SK-N-SH treated with all-trans-retinoic acid at 6 μM for 48 hours (cell line): ENCODE measurements around the gene TJP3.

ENCODE experiments used
- ATAC-seq: fragments of 200-7000 bp; cut with Tn5 transposase; 3 replicates; pipeline ENCODE4 v1.9.1; 2020; ENCODE audit warnings: mild to moderate bottlenecking, moderate library complexity
- ARNTL ChIP-seq: fragments of 450-650 bp; formaldehyde crosslinking; IDR thresholded peaks from 2 replicates; pipeline ENCODE4 v1.5.0; 2020; ENCODE audit warnings: low read depth, mild to moderate bottlenecking, moderate library complexity, borderline replicate concordance
- BACH2 ChIP-seq: fragments of 250-450 bp; sonication (Bioruptor Pico); IDR thresholded peaks from 2 replicates; pipeline ENCODE4 v1.9.0; 2021; ENCODE audit warnings: mild to moderate bottlenecking, borderline replicate concordance
- CSDC2 ChIP-seq: fragments of 250-450 bp; sonication (Bioruptor Pico); IDR thresholded peaks from 2 replicates; pipeline ENCODE4 v1.5.0; 2020; ENCODE audit warnings: mild to moderate bottlenecking, moderate library complexity
- ESRRG ChIP-seq: fragments of 250-450 bp; sonication (Bioruptor Pico); IDR thresholded peaks from 2 replicates; pipeline ENCODE4 v1.6.1; 2021; ENCODE audit warnings: mild to moderate bottlenecking
- GLIS3 ChIP-seq: fragments of 250-450 bp; sonication (Bioruptor Pico); IDR thresholded peaks from 2 replicates; pipeline ENCODE4 v1.5.0; 2020; ENCODE audit warnings: mild to moderate bottlenecking, moderate library complexity
- OSR1 ChIP-seq: fragments of 250-450 bp; sonication (Bioruptor Pico); IDR thresholded peaks from 2 replicates; pipeline ENCODE4 v1.8.0; 2022; ENCODE audit warnings: moderate library complexity, mild to moderate bottlenecking, inconsistent platforms
- PPARA ChIP-seq: fragments of 250-450 bp; sonication (Bioruptor Pico); IDR thresholded peaks from 2 replicates; pipeline ENCODE4 v1.5.0; 2020; ENCODE audit warnings: mild to moderate bottlenecking, borderline replicate concordance
- RARB ChIP-seq: fragments of 250-450 bp; sonication (Bioruptor Pico); IDR thresholded peaks from 2 replicates; pipeline ENCODE4 v1.8.0; 2021; ENCODE audit warnings: mild to moderate bottlenecking, moderate library complexity
- SNAI2 ChIP-seq: fragments of 250-450 bp; sonication (Bioruptor Pico); IDR thresholded peaks from 2 replicates; pipeline ENCODE4 v1.5.0; 2020; ENCODE audit warnings: mild to moderate bottlenecking, moderate library complexity
- TCF4 ChIP-seq: fragments of 250-450 bp; sonication (Bioruptor Pico); IDR thresholded peaks from 2 replicates; pipeline ENCODE4 v1.8.0; 2021; ENCODE audit warnings: mild to moderate bottlenecking, moderate library complexity, borderline replicate concordance
- TOX ChIP-seq: fragments of 250-450 bp; sonication (Bioruptor Pico); IDR thresholded peaks from 2 replicates; pipeline ENCODE4 v1.8.0; 2021; ENCODE audit warnings: mild to moderate bottlenecking, moderate library complexity, borderline replicate concordance
- ZC3H10 ChIP-seq: fragments of 250-450 bp; sonication (Bioruptor Pico); IDR thresholded peaks from 2 replicates; pipeline ENCODE4 v1.5.1; 2021; ENCODE audit warnings: mild to moderate bottlenecking, moderate library complexity
- ZFP3 ChIP-seq: fragments of 250-450 bp; sonication (Bioruptor Pico); IDR thresholded peaks from 2 replicates; pipeline ENCODE4 v1.5.0; 2020; ENCODE audit warnings: mild to moderate bottlenecking, moderate library complexity
- ZFP30 ChIP-seq: fragments of 450-650 bp; formaldehyde crosslinking; IDR thresholded peaks from 2 replicates; pipeline ENCODE4 v1.5.0; 2022; ENCODE audit warnings: mild to moderate bottlenecking, moderate library complexity
- ZNF70 ChIP-seq: fragments of 450-650 bp; formaldehyde crosslinking; IDR thresholded peaks from 2 replicates; pipeline ENCODE4 v1.5.0; 2020; ENCODE audit warnings: mild to moderate bottlenecking, moderate library complexity
- ZNF8 ChIP-seq: fragments of 450-650 bp; formaldehyde crosslinking; IDR thresholded peaks from 2 replicates; pipeline ENCODE4 v1.5.0; 2020; ENCODE audit warnings: mild to moderate bottlenecking, moderate library complexity
- TF ChIP-seq, protein P1 (sequence below): fragments of 250-450 bp; sonication (Bioruptor Pico); IDR thresholded peaks from 2 replicates; pipeline ENCODE4 v1.5.1; 2020; ENCODE audit warnings: low read depth, mild to moderate bottlenecking, moderate library complexity
- TF ChIP-seq, protein P2 (sequence below): fragments of 250-450 bp; sonication (Bioruptor Pico); IDR thresholded peaks from 2 replicates; pipeline ENCODE4 v1.5.1; 2021; ENCODE audit warnings: mild to moderate bottlenecking, moderate library complexity
- TF ChIP-seq, protein P3 (sequence below): fragments of 250-450 bp; sonication (Bioruptor Pico); IDR thresholded peaks from 2 replicates; pipeline ENCODE4 v1.5.0; 2020; ENCODE audit warnings: mild to moderate bottlenecking, moderate library complexity
- TF ChIP-seq, protein P4 (sequence below): fragments of 250-450 bp; sonication (Bioruptor Pico); IDR thresholded peaks from 2 replicates; pipeline ENCODE4 v1.8.0; 2020; ENCODE audit warnings: mild to moderate bottlenecking, moderate library complexity, borderline replicate concordance
- TF ChIP-seq, protein P5 (sequence below): fragments of 250-450 bp; sonication (Bioruptor Pico); IDR thresholded peaks from 2 replicates; pipeline ENCODE4 v1.8.0; 2021; ENCODE audit warnings: low read depth, mild to moderate bottlenecking, moderate library complexity, borderline replicate concordance

The TJP3 gene

DNA sequence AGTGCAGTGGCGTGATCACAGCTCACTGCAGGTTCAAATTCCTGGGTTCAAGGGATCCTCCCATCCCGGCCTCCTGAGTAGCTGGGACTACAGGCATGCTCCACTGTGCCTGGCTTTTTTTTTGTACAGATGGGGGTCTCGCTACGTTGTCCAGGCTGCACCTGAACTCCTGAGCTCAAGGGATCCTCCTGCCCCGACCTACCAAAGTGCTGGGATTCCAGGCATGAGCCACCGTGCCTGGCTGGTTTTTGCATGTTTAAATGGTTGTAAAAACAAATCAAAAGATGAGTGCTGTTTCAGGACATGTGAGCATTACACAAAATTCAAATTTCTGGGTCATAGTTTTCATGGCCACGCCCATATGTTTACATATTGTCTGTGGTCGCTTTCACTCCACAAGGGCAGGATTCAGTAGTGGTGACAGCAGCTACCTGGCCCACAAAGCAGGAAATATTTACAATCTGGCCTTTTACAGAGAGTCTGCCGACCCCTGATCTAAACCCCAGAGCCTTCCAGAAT is 72.7 kb downstream of the TJP3 start (continued):
- TF ChIP-seq, protein P1, sequence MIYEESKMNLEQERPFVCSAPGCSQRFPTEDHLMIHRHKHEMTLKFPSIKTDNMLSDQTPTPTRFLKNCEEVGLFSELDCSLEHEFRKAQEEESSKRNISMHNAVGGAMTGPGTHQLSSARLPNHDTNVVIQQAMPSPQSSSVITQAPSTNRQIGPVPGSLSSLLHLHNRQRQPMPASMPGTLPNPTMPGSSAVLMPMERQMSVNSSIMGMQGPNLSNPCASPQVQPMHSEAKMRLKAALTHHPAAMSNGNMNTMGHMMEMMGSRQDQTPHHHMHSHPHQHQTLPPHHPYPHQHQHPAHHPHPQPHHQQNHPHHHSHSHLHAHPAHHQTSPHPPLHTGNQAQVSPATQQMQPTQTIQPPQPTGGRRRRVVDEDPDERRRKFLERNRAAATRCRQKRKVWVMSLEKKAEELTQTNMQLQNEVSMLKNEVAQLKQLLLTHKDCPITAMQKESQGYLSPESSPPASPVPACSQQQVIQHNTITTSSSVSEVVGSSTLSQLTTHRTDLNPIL = no peak
- TF ChIP-seq ZNF70 (CRISPR knock-in tag) = no peak
- TF ChIP-seq PPARA = no peak

DNA sequence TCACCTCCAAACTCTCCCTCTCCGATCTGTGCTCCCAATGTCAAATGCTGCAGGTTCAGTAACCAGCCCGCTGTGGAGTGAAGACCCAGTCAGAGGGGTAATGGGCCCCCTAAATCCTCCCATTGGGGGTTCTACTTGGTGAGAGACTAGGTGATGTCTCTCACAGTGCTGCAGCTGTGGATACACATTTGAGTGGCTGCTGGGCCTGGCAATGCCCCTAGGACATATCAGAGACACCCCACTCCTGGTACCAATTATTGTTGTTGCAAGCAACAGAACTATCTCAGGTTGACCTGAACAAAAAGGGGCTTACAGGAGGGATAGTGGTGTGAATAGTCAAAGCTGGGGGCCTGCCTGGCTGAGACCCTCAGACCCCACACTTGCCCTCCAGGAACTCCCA is 73.4 kb downstream of the TJP3 start:
- no peak for ATAC-seq
- TF ChIP-seq, protein P2, sequence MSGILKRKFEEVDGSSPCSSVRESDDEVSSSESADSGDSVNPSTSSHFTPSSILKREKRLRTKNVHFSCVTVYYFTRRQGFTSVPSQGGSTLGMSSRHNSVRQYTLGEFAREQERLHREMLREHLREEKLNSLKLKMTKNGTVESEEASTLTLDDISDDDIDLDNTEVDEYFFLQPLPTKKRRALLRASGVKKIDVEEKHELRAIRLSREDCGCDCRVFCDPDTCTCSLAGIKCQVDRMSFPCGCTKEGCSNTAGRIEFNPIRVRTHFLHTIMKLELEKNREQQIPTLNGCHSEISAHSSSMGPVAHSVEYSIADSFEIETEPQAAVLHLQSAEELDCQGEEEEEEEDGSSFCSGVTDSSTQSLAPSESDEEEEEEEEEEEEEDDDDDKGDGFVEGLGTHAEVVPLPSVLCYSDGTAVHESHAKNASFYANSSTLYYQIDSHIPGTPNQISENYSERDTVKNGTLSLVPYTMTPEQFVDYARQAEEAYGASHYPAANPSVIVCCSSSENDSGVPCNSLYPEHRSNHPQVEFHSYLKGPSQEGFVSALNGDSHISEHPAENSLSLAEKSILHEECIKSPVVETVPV (CRISPR knock-in tag) = no peak
- TF ChIP-seq ZFP30 (CRISPR knock-in tag) (no peak), GLIS3 (no peak), TCF4 (CRISPR knock-in tag) (no peak)

DNA sequence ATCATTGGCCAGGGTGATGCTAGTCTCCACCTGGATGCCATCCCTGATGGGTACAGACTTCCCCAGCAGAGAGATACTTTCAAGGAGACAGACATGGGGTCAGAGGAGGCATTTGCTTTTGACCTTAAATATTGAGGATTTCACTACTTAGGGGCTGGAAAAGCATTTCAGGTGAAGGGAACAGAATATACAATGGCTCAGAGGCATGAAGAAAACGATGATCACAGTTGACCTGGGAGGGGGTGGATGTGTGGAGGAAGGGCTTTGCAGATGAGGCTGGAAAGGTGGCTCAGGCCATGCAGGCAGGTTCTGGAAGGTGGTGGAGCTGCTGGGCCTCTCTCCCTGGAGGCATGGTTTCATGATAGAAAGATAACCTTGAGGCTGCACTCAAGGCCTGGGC is 74.1 kb downstream of the TJP3 start:
- TF ChIP-seq ZFP30 (CRISPR knock-in tag) (no peak), ZFP3 (no peak), CSDC2 (CRISPR knock-in tag) (no peak), ESRRG (CRISPR knock-in tag) (no peak), RARB (no peak), PPARA (no peak), GLIS3 (no peak), ARNTL (CRISPR knock-in tag) (no peak)
- TF ChIP-seq, protein P3, sequence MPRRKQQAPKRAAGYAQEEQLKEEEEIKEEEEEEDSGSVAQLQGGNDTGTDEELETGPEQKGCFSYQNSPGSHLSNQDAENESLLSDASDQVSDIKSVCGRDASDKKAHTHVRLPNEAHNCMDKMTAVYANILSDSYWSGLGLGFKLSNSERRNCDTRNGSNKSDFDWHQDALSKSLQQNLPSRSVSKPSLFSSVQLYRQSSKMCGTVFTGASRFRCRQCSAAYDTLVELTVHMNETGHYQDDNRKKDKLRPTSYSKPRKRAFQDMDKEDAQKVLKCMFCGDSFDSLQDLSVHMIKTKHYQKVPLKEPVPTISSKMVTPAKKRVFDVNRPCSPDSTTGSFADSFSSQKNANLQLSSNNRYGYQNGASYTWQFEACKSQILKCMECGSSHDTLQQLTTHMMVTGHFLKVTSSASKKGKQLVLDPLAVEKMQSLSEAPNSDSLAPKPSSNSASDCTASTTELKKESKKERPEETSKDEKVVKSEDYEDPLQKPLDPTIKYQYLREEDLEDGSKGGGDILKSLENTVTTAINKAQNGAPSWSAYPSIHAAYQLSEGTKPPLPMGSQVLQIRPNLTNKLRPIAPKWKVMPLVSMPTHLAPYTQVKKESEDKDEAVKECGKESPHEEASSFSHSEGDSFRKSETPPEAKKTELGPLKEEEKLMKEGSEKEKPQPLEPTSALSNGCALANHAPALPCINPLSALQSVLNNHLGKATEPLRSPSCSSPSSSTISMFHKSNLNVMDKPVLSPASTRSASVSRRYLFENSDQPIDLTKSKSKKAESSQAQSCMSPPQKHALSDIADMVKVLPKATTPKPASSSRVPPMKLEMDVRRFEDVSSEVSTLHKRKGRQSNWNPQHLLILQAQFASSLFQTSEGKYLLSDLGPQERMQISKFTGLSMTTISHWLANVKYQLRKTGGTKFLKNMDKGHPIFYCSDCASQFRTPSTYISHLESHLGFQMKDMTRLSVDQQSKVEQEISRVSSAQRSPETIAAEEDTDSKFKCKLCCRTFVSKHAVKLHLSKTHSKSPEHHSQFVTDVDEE (CRISPR knock-in tag) = no peak
- TF ChIP-seq, protein P4, sequence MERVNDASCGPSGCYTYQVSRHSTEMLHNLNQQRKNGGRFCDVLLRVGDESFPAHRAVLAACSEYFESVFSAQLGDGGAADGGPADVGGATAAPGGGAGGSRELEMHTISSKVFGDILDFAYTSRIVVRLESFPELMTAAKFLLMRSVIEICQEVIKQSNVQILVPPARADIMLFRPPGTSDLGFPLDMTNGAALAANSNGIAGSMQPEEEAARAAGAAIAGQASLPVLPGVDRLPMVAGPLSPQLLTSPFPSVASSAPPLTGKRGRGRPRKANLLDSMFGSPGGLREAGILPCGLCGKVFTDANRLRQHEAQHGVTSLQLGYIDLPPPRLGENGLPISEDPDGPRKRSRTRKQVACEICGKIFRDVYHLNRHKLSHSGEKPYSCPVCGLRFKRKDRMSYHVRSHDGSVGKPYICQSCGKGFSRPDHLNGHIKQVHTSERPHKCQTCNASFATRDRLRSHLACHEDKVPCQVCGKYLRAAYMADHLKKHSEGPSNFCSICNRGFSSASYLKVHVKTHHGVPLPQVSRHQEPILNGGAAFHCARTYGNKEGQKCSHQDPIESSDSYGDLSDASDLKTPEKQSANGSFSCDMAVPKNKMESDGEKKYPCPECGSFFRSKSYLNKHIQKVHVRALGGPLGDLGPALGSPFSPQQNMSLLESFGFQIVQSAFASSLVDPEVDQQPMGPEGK (CRISPR knock-in tag) = no peak
- ATAC-seq = no peak

DNA sequence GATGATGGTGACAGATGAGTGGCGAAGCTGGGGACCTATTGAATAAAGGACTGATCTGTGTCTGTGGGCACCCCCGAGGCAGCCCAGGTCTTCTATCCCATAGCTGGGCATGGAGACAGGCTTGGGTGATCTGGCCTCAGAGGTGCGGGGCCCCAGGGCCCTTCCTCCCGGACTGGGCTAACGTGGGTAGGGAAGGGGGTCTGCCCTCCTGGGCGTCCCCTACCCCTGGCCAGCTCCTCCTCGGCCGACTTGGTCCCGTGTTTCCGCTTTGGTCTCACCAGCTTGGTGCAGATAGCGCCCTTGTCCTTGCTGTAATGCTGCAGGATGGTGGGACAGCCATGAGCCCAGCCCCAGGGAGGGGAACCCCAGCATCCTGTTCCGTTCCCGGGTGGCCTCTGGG is 74.7 kb downstream of the TJP3 start:
- no peak for ATAC-seq
- TF ChIP-seq ZNF8 = no peak
- TF ChIP-seq, protein P4 (CRISPR knock-in tag) = no peak
- no peak for TF ChIP-seq ARNTL (CRISPR knock-in tag)
- no peak for TF ChIP-seq BACH2 (CRISPR knock-in tag)
- TF ChIP-seq, protein P1 = no peak
- no peak for TF ChIP-seq ESRRG (CRISPR knock-in tag)
- TF ChIP-seq CSDC2 (CRISPR knock-in tag) = no peak
- no peak for TF ChIP-seq OSR1 (CRISPR knock-in tag)
- TF ChIP-seq, protein P5, sequence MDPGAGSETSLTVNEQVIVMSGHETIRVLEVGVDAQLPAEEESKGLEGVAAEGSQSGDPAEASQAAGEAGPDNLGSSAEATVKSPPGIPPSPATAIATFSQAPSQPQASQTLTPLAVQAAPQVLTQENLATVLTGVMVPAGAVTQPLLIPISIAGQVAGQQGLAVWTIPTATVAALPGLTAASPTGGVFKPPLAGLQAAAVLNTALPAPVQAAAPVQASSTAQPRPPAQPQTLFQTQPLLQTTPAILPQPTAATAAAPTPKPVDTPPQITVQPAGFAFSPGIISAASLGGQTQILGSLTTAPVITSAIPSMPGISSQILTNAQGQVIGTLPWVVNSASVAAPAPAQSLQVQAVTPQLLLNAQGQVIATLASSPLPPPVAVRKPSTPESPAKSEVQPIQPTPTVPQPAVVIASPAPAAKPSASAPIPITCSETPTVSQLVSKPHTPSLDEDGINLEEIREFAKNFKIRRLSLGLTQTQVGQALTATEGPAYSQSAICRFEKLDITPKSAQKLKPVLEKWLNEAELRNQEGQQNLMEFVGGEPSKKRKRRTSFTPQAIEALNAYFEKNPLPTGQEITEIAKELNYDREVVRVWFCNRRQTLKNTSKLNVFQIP = no peak
- TF ChIP-seq ZNF70 (CRISPR knock-in tag) = no peak
- no peak for TF ChIP-seq ZFP30 (CRISPR knock-in tag)
- TF ChIP-seq TCF4 (CRISPR knock-in tag) = no peak
- no peak for TF ChIP-seq ZC3H10
- TF ChIP-seq, protein P3 (CRISPR knock-in tag) = no peak
- TF ChIP-seq TOX (CRISPR knock-in tag) = no peak
- no peak for TF ChIP-seq SNAI2
